Stomach (tissue), 9 donors: ENCODE measurements around the gene CCDC83. TPM values are rescaled to one million over a fixed set of nuclear protein-coding genes. Genes with fewer than 3 reads are reported as not detected.
"Not testable (repeated sequence)": the region's sequence is repeated elsewhere in the genome, so short reads cannot be mapped to it uniquely, and the experiment has no call there.

ENCODE experiments used
- DNase-seq, 2 donors: peaks; one replicate each; pipeline versions ENCODE4 v3.0.0 to v3.0.0-alpha.2; 2013 to 2019
- H3K27ac ChIP-seq, 5 donors: fragments of 200-600 bp in 4 of 5; sonication (generic) in 4 of 5; one replicate each; pipeline ENCODE4 v1.5.1; 2013 to 2019; ENCODE audit warnings: mild to moderate bottlenecking in 1 of 5, moderate library complexity in 1 of 5
- H3K27me3 ChIP-seq, 3 donors: fragments of 200-600 bp; sonication (generic); one replicate each; pipeline ENCODE4 v1.5.1; 2017 to 2019; ENCODE audit warnings: mixed run types in 1 of 3
- H3K36me3 ChIP-seq, 4 donors: fragments of 200-600 bp; sonication (generic); 1 replicate in 3 of 4; 2 replicates in 1 of 4; pipeline ENCODE4 v1.5.1; 2016 to 2019
- H3K4me1 ChIP-seq, 4 donors: fragments of 200-600 bp; sonication (generic); one replicate each; pipeline ENCODE4 v1.5.1; 2016 to 2019
- H3K4me3 ChIP-seq, 4 donors: fragments of 200-600 bp; sonication (generic) in 3 of 4; one replicate each; pipeline ENCODE4 v1.5.1; 2016 to 2019; ENCODE audit warnings: mild to moderate bottlenecking in 1 of 4
- H3K9me3 ChIP-seq, 4 donors: fragments of 200-600 bp; sonication (generic); one replicate each; pipeline ENCODE4 v1.5.1; 2016 to 2019
- EP300 ChIP-seq: sonication (generic); formaldehyde crosslinking; IDR thresholded peaks from one replicate; pipeline ENCODE4 v1.6.1; 2017; ENCODE audit warnings: antibody characterized with exemption
- POLR2A ChIP-seq, 4 donors: fragments of 450-650 bp; IDR thresholded peaks; one replicate each; pipeline ENCODE4 v1.6.1; 2016; ENCODE audit warnings: antibody characterized with exemption in 4 of 4, control low read depth in 2 of 4, mild to moderate bottlenecking in 1 of 4, moderate library complexity in 1 of 4
- POLR2AphosphoS5 ChIP-seq, 3 donors: sonication (generic); formaldehyde crosslinking; IDR thresholded peaks; one replicate each; pipeline ENCODE4 v1.6.1; 2016; ENCODE audit warnings: antibody characterized with exemption in 3 of 3
- WGBS, 5 donors: extraction: QIAGEN DNeasy Blood & Tissue Kit in 3 of 5; methylation state at CpG; one replicate each; pipeline versions ENCODE4 v1.1.5 to v1.1.7; 2013 to 2018; 5-methylcytosine and 5-hydroxymethylcytosine counted together
- intact Hi-C: fragments of 100-400 bp; cut with DNase I; formaldehyde crosslinking; loops from one replicate; pipeline ENCODE4 v1.15.1; 2023; ENCODE audit warnings: low total_unique reads
- polyA plus RNA-seq, 3 donors: library from polyadenylated mRNA; stranded (reverse); fragments of 200-250 nt; gene quantifications; one replicate each; pipeline ENCODE4 v1.2.3, GENCODE V29; 2013
- total RNA-seq, 5 donors: library from RNA; depleted of rRNA; stranded (reverse); fragments of >200 nt; gene quantifications; one replicate each; pipeline versions ENCODE4 v1.1.0 to v1.2.3, GENCODE V29; 2014 to 2016
- TF ChIP-seq, protein P1 (sequence below), 7 experiments: fragments of 450-650 bp in 4 of 7; fragments of 200-600 bp in 3 of 7; sonication (generic) in 3 of 7; IDR thresholded peaks; one replicate each; pipeline ENCODE4 v1.5.1; 2016 to 2019; ENCODE audit warnings: antibody characterized with exemption in 7 of 7, control low read depth in 2 of 7, mild to moderate bottlenecking in 1 of 7
- donor health status: healthy with polysubstance abuse.
- donor health status: Bipolar disorder and iron deficiency.
- donor health status: healthy.

CCDC83 gene
- total and polyA plus RNA-seq, 8 donors = 0.45 to 2.6 TPM; not detected in 6

GRCh38 chr11:85922367-85922766 is 67.2 kb downstream of the CCDC83 start:
- H3K4me1 ChIP-seq = no peaks in the 10 kb centered on the region
- 85 to 100% (median 95%) methylated on average over 1 of the region's 1 CpG for WGBS, 5 donors
- no peaks in the 10 kb centered on the region for H3K9me3 ChIP-seq
- intact Hi-C loops = no loop called here
- DNase-seq = no peak
- no peak for TF ChIP-seq POLR2A (IDR thresholded peaks at IDR 0.05)
- no peak for TF ChIP-seq EP300
- TF ChIP-seq, protein P1, sequence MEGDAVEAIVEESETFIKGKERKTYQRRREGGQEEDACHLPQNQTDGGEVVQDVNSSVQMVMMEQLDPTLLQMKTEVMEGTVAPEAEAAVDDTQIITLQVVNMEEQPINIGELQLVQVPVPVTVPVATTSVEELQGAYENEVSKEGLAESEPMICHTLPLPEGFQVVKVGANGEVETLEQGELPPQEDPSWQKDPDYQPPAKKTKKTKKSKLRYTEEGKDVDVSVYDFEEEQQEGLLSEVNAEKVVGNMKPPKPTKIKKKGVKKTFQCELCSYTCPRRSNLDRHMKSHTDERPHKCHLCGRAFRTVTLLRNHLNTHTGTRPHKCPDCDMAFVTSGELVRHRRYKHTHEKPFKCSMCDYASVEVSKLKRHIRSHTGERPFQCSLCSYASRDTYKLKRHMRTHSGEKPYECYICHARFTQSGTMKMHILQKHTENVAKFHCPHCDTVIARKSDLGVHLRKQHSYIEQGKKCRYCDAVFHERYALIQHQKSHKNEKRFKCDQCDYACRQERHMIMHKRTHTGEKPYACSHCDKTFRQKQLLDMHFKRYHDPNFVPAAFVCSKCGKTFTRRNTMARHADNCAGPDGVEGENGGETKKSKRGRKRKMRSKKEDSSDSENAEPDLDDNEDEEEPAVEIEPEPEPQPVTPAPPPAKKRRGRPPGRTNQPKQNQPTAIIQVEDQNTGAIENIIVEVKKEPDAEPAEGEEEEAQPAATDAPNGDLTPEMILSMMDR (IDR thresholded peaks at IDR 0.05) = no peak
- TF ChIP-seq POLR2AphosphoS5 (IDR thresholded peaks at IDR 0.05) = no peak
- no peaks in the 10 kb centered on the region for H3K27me3 ChIP-seq
- H3K4me3 ChIP-seq = no peak overlapping the region
- no peak overlapping the region for H3K27ac ChIP-seq
- no peaks in the 10 kb centered on the region for H3K36me3 ChIP-seq

GRCh38 chr11:85923455-85923854 is 68.3 kb downstream of the CCDC83 start:
- no peaks in the 10 kb centered on the region for H3K27me3 ChIP-seq
- no peaks in the 10 kb centered on the region for H3K9me3 ChIP-seq
- TF ChIP-seq, protein P1 (IDR thresholded peaks at IDR 0.05) = no peak
- no peak for TF ChIP-seq POLR2A (IDR thresholded peaks at IDR 0.05)
- no peak for TF ChIP-seq POLR2AphosphoS5 (IDR thresholded peaks at IDR 0.05)
- no peak for DNase-seq
- H3K4me1 ChIP-seq = no peaks in the 10 kb centered on the region
- 43 to 76% (median 55%) methylated on average over 1 of the region's 1 CpG for WGBS, 5 donors
- H3K4me3 ChIP-seq = no peak overlapping the region
- H3K27ac ChIP-seq = no peak overlapping the region
- H3K36me3 ChIP-seq = no peaks in the 10 kb centered on the region
- intact Hi-C loops = no loop called here

- 62 to 77% (median 71%) methylated on average over 2 of the region's 2 CpGs for WGBS, 5 donors
- intact Hi-C loops, DNase-seq, H3K4me3 ChIP-seq, H3K27ac ChIP-seq, H3K9me3 ChIP-seq, H3K36me3 ChIP-seq, H3K27me3 ChIP-seq, H3K4me1 ChIP-seq: not testable (repeated sequence)
Measured at GRCh38 chr11:85926653-85927214, 71.6 kb downstream of the CCDC83 start.

GRCh38 chr11:85930879-85931366 is 75.7 kb downstream of the CCDC83 start:
- H3K4me3 ChIP-seq = no peak overlapping the region
- H3K27ac ChIP-seq = no peak overlapping the region
- H3K36me3 ChIP-seq = no peaks in the 10 kb centered on the region
- intact Hi-C loops = no loop called here
- DNase-seq = no peak
- no peaks in the 10 kb centered on the region for H3K27me3 ChIP-seq
- 72 to 83% (median 75%) methylated on average over 11 of the region's 11 CpGs for WGBS, 5 donors
- TF ChIP-seq EP300 (no peak), POLR2AphosphoS5 (IDR thresholded peaks at IDR 0.05) (no peak)
- peaks cover 0 to 8% (median 0%) of the 10 kb centered on the region in 4 donors for H3K4me1 ChIP-seq
- peaks cover 0 to 5% (median 0%) of the 10 kb centered on the region in 4 donors for H3K9me3 ChIP-seq

GRCh38 chr11:85934596-85935169 is 79.5 kb downstream of the CCDC83 start:
- no peaks in the 10 kb centered on the region for H3K36me3 ChIP-seq
- intact Hi-C loops = no loop called here
- no peak overlapping the region for H3K27ac ChIP-seq
- H3K4me1 ChIP-seq = peaks cover 0 to 8% (median 0%) of the 10 kb centered on the region in 4 donors
- TF ChIP-seq EP300 (no peak), POLR2AphosphoS5 (IDR thresholded peaks at IDR 0.05) (no peak), POLR2A (IDR thresholded peaks at IDR 0.05) (no peak)
- TF ChIP-seq, protein P1 (IDR thresholded peaks at IDR 0.05) = no peak
- H3K4me3 ChIP-seq = peak overlapping the region in 2 of 4 donors; percentile 18 to 30
- no peaks in the 10 kb centered on the region for H3K27me3 ChIP-seq
- WGBS, 5 donors = 29 to 64% (median 54%) methylated on average over 35 to 47 of the region's 47 CpGs
- peak in 1 of 2 donors; percentile 37 for DNase-seq
- peaks cover 0 to 5% (median 0%) of the 10 kb centered on the region in 4 donors for H3K9me3 ChIP-seq
